HCT116 (cell line): ENCODE data around the gene MFSD6. TPM values are rescaled to one million over a fixed set of nuclear protein-coding genes. Genes with fewer than 3 reads are reported as not detected.

Experiments used
- ATAC-seq: fragments of 200-7000 bp; cut with Tn5 transposase; 2 replicates; pipeline ENCODE4 v1.9.1; 2020; ENCODE audit warnings: mild to moderate bottlenecking, moderate library complexity
- BruUV-seq: library from RNA; stranded (reverse); fragments of 400-500 nt; replicated peaks from 2 replicates; lab custom pipeline; 2021; lab: Mats Ljungman, UMichigan
- CTCF ChIA-PET: fragments of 300-600 bp; sonication (Branson Sonifier 250); formaldehyde crosslinking; loops from one replicate; lab custom pipeline; 2021; ENCODE audit warnings: antibody characterized with exemption; lab: Charles Lee
- POLR2A ChIA-PET: fragments of 300-600, 350-600 bp; sonication (Branson Sonifier 250); formaldehyde crosslinking; loops from one replicate; lab custom pipeline; 2021; ENCODE audit warnings: antibody characterized with exemption; lab: Charles Lee
- RAD21 ChIA-PET, 2 experiments: fragments of 300-600 bp; sonication (Branson Sonifier 250); formaldehyde crosslinking; loops; one replicate each; lab custom pipeline; 2023; ENCODE audit warnings: low total read pairs in 2 of 2; ENCODE audit not compliant: uncharacterized antibody in 2 of 2, unreplicated experiment in 2 of 2, low non-redundant PET in 1 of 2; lab: Charles Lee
- DNase-seq: peaks from one replicate; pipeline ENCODE4 v3.0.0-alpha.2; 2010; ENCODE audit warnings: low read depth, low spot score
- H2AFZ ChIP-seq: fragments of 200-600 bp; shearing (Covaris generic), sonication (generic); 2 replicates; pipeline ENCODE4 v1.6.1; 2017; ENCODE audit warnings: low read depth, mixed run types, mixed read lengths, antibody characterized with exemption, low read length; ENCODE audit not compliant: poor library complexity, severe bottlenecking
- H3K27ac ChIP-seq: 2 replicates; pipeline ENCODE4 v1.5.1; 2012; ENCODE audit warnings: low read depth, low read length
- H3K27me3 ChIP-seq: fragments of 200-600 bp; sonication (generic); 2 replicates; pipeline ENCODE4 v1.6.1; 2016; ENCODE audit warnings: mixed run types, low read length, mixed read lengths; ENCODE audit not compliant: insufficient read depth
- H3K36me3 ChIP-seq, 2 experiments: fragments of 200-500 bp in 1 of 2; fragments of 200-600 bp in 1 of 2; sonication (Bioruptor generic) in 1 of 2; sonication (generic) in 1 of 2; 2 replicates each; pipeline versions ENCODE4 v1.5.1 to v1.6.1; 2014 to 2016; ENCODE audit warnings: low read length in 2 of 2, inconsistent platforms in 1 of 2, mixed read lengths in 1 of 2, mixed run types in 1 of 2; ENCODE audit not compliant: insufficient read depth in 2 of 2, control insufficient read depth in 1 of 2
- H3K4me1 ChIP-seq, 2 experiments: fragments of 200-600 bp in 1 of 2; sonication (generic) in 1 of 2; 2 replicates each; pipeline versions ENCODE4 v1.5.1 to v1.6.1; 2012 to 2017; ENCODE audit warnings: low read length in 2 of 2, inconsistent platforms in 1 of 2, mild to moderate bottlenecking in 1 of 2, mixed read lengths in 1 of 2, mixed run types in 1 of 2, moderate library complexity in 1 of 2; ENCODE audit not compliant: insufficient read depth in 2 of 2, control insufficient read depth in 1 of 2
- H3K4me2 ChIP-seq: fragments of 200-600 bp; sonication (generic); 2 replicates; pipeline ENCODE4 v1.6.1; 2017; ENCODE audit warnings: mixed run types, low read length, mixed read lengths
- H3K4me3 ChIP-seq, 2 experiments: fragments of 200-600 bp in 1 of 2; sonication (generic) in 1 of 2; replicated peaks in 1 of 2; 2 replicates each; pipeline ENCODE4 v1.5.1; 2011 to 2016; ENCODE audit warnings: low read length in 2 of 2, control low read depth in 1 of 2, low read depth in 1 of 2, mild to moderate bottlenecking in 1 of 2, mixed read lengths in 1 of 2, mixed run types in 1 of 2
- H3K79me2 ChIP-seq: fragments of 200-600 bp; sonication (generic); 2 replicates; pipeline ENCODE4 v1.6.1; 2017; ENCODE audit warnings: mild to moderate bottlenecking, mixed run types, low read length, moderate library complexity, mixed read lengths; ENCODE audit not compliant: insufficient read depth
- H3K9ac ChIP-seq: fragments of 200-600 bp; sonication (generic); 2 replicates; pipeline ENCODE4 v1.6.1; 2016; ENCODE audit warnings: low read length, mixed read lengths
- H3K9me2 ChIP-seq: fragments of 200-600 bp; sonication (generic), shearing (Covaris generic); 2 replicates; pipeline ENCODE4 v1.6.1; 2017; ENCODE audit warnings: mixed run types, mild to moderate bottlenecking, moderate library complexity; ENCODE audit not compliant: insufficient read depth
- H3K9me3 ChIP-seq, 2 experiments: fragments of 200-500 bp in 1 of 2; fragments of 200-600 bp in 1 of 2; sonication (Bioruptor generic) in 1 of 2; sonication (generic) in 1 of 2; 2 replicates each; pipeline ENCODE4 v1.6.1; 2014 to 2017; ENCODE audit warnings: low read length in 2 of 2, mixed read lengths in 2 of 2, inconsistent platforms in 1 of 2, low read depth in 1 of 2, mild to moderate bottlenecking in 1 of 2, mixed run types in 1 of 2, moderate library complexity in 1 of 2; ENCODE audit not compliant: control insufficient read depth in 1 of 2, insufficient read depth in 1 of 2
- H4K20me1 ChIP-seq: fragments of 200-600 bp; sonication (generic), shearing (Covaris generic); 2 replicates; pipeline ENCODE4 v1.6.1; 2017; ENCODE audit warnings: mixed run types, mild to moderate bottlenecking, moderate library complexity; ENCODE audit not compliant: insufficient read depth
- CBX3 ChIP-seq: IDR thresholded peaks from 2 replicates; pipeline ENCODE4 v1.6.1; 2012; ENCODE audit warnings: low read depth
- CTCF ChIP-seq, 3 experiments: fragments of 200-600 bp in 1 of 3; sonication (generic) in 1 of 3; IDR thresholded peaks in 2 of 3; conservative IDR thresholded peaks in 1 of 3; 2 replicates each; pipeline ENCODE4 v1.5.1; 2012 to 2017; ENCODE audit warnings: low read depth in 2 of 3, low read length in 2 of 3, antibody characterized with exemption in 1 of 3, borderline replicate concordance in 1 of 3, control low read depth in 1 of 3, mild to moderate bottlenecking in 1 of 3, mixed read lengths in 1 of 3, mixed run types in 1 of 3, moderate library complexity in 1 of 3; ENCODE audit not compliant: insufficient read depth in 1 of 3
- EGR1 ChIP-seq: IDR thresholded peaks from 2 replicates; pipeline ENCODE4 v1.6.1; 2012; ENCODE audit warnings: low read depth
- EZH2 ChIP-seq: fragments of 200-600 bp; sonication (generic); IDR thresholded peaks from 2 replicates; pipeline ENCODE4 v1.6.1; 2017; ENCODE audit warnings: antibody characterized with exemption, mixed run types
- FOSL1 ChIP-seq: IDR thresholded peaks from 2 replicates; pipeline ENCODE4 v1.6.1; 2012; ENCODE audit warnings: low read depth
- JUND ChIP-seq: IDR thresholded peaks from 2 replicates; pipeline ENCODE4 v1.6.1; 2012
- MAX ChIP-seq: IDR thresholded peaks from 2 replicates; pipeline ENCODE4 v1.6.1; 2012
- RAD21 ChIP-seq: IDR thresholded peaks from 2 replicates; pipeline ENCODE4 v1.6.1; 2012; ENCODE audit warnings: low read depth, mild to moderate bottlenecking
- SIN3A ChIP-seq: IDR thresholded peaks from 2 replicates; pipeline ENCODE4 v1.6.1; 2012; ENCODE audit warnings: low read depth
- SP1 ChIP-seq: IDR thresholded peaks from 2 replicates; pipeline ENCODE4 v1.6.1; 2012; ENCODE audit warnings: low read depth
- SRF ChIP-seq: IDR thresholded peaks from 2 replicates; pipeline ENCODE4 v1.6.1; 2012; ENCODE audit warnings: low read depth
- TCF7L2 ChIP-seq: IDR thresholded peaks from 2 replicates; pipeline ENCODE4 v1.7.0; 2011; ENCODE audit warnings: borderline replicate concordance, inconsistent platforms; ENCODE audit not compliant: insufficient read depth, insufficient read length; ENCODE audit errors: extremely low read depth
- YY1 ChIP-seq: IDR thresholded peaks from 2 replicates; pipeline ENCODE4 v1.6.1; 2011; ENCODE audit warnings: low read length, low read depth, moderate library complexity, mild to moderate bottlenecking; ENCODE audit not compliant: insufficient replicate concordance; ENCODE audit errors: extremely low read depth
- ZFX ChIP-seq: fragments of 450-650 bp; IDR thresholded peaks from 2 replicates; pipeline ENCODE4 v1.6.1; 2017
- ZNF274 ChIP-seq: fragments of 200-500 bp; sonication (Bioruptor generic); IDR thresholded peaks from 2 replicates; pipeline ENCODE4 v1.6.1; 2014; ENCODE audit warnings: mild to moderate bottlenecking, low read depth, low read length, inconsistent platforms
- intact Hi-C: fragments of 100-400 bp; cut with micrococcal nuclease; formaldehyde crosslinking; loops from 2 replicates; pipeline ENCODE4 v1.10.0; 2022
- total RNA-seq: library from RNA; stranded (reverse); gene quantifications from one replicate; pipeline ENCODE4 v1.2.1, GENCODE V29; 2021; ENCODE audit not compliant: unreplicated experiment
- TF ChIP-seq, protein P1 (sequence below): IDR thresholded peaks from 2 replicates; pipeline ENCODE4 v1.6.1; 2011; ENCODE audit warnings: mild to moderate bottlenecking, low read length, moderate library complexity; ENCODE audit not compliant: insufficient replicate concordance; ENCODE audit errors: extremely low read depth

The MFSD6 gene
- total RNA-seq, 1 experiment from 2014 or later = 18.6 TPM

GRCh38 chr2:190378880-190379237 lies 29.3 kb upstream of the MFSD6 start:
- Histone ChIP-seq H3K9ac (no peak overlapping the region), H3K36me3 (no peaks in the 10 kb centered on the region), H3K4me3 (no peak overlapping the region), H3K4me1 (no peaks in the 10 kb centered on the region), H3K9me2 (no peaks in the 10 kb centered on the region), H4K20me1 (no peaks in the 10 kb centered on the region), H3K9me3 (no peaks in the 10 kb centered on the region), H2AFZ (no peak overlapping the region), H3K27ac (no peak overlapping the region), H3K79me2 (no peaks in the 10 kb centered on the region), H3K27me3 (no peaks in the 10 kb centered on the region), H3K4me2 (no peak overlapping the region)
- BruUV-seq = no TSS peak
- intact Hi-C loops = loop anchor here (10.0 kb wide), 1 partner anchor 306 kb away; no protein-coding TSS in a partner anchor
- ATAC-seq (no peak), DNase-seq (no peak)
- ChIA-PET RAD21 (no interaction called here), POLR2A (interaction anchor here (0.5 kb wide), 1 partner anchor 401 kb away, joined by 3 read pairs; no protein-coding TSS in a partner anchor), CTCF (no interaction called here)
- TF ChIP-seq SP1 = no peak
- no peak for TF ChIP-seq TCF7L2
- TF ChIP-seq, protein P1, sequence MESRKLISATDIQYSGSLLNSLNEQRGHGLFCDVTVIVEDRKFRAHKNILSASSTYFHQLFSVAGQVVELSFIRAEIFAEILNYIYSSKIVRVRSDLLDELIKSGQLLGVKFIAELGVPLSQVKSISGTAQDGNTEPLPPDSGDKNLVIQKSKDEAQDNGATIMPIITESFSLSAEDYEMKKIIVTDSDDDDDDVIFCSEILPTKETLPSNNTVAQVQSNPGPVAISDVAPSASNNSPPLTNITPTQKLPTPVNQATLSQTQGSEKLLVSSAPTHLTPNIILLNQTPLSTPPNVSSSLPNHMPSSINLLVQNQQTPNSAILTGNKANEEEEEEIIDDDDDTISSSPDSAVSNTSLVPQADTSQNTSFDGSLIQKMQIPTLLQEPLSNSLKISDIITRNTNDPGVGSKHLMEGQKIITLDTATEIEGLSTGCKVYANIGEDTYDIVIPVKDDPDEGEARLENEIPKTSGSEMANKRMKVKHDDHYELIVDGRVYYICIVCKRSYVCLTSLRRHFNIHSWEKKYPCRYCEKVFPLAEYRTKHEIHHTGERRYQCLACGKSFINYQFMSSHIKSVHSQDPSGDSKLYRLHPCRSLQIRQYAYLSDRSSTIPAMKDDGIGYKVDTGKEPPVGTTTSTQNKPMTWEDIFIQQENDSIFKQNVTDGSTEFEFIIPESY = no peak
- TF ChIP-seq CTCF (IDR thresholded peaks at IDR 0.05 in 2 of 3, conservative IDR thresholded peaks at IDR 0.05 in 1 of 3; ENCODE audit: borderline replicate concordance in 1 of 3, insufficient read depth in 1 of 3, low read depth in 2 of 3, low read length in 2 of 3) = no peak
- no peak for TF ChIP-seq CBX3
- no peak for TF ChIP-seq SIN3A
- no peak for TF ChIP-seq ZFX
- TF ChIP-seq EGR1 = no peak
- TF ChIP-seq ZNF274 = no peak
- TF ChIP-seq MAX = no peak
- TF ChIP-seq EZH2 = no peak
- no peak for TF ChIP-seq FOSL1
- TF ChIP-seq JUND = no peak
- no peak for TF ChIP-seq RAD21
- TF ChIP-seq YY1 = no peak
- TF ChIP-seq SRF = no peak
